Mesenchymal stem cell (in vitro differentiated cells and primary cell): ENCODE results near the gene CD8B2.

Experiments
- DNase-seq: peaks from one replicate; pipeline ENCODE4 v3.0.0-alpha.2; 2013
- H2AFZ ChIP-seq: one replicate; pipeline ENCODE4 v1.6.1; 2013; ENCODE audit warnings: low read depth, mild to moderate bottlenecking, control low read depth, inconsistent platforms, low read length, moderate library complexity
- H2AK5ac ChIP-seq: 2 replicates; pipeline ENCODE4 v1.6.1; 2013; ENCODE audit warnings: low read length, moderate library complexity, mild to moderate bottlenecking, inconsistent platforms; ENCODE audit not compliant: severe bottlenecking
- H2BK120ac ChIP-seq: one replicate; pipeline ENCODE4 v1.6.1; 2013; ENCODE audit warnings: low read depth, mild to moderate bottlenecking, inconsistent platforms, low read length, moderate library complexity
- H2BK12ac ChIP-seq, 2 experiments: one replicate each; pipeline ENCODE4 v1.6.1; 2013; ENCODE audit warnings: inconsistent platforms in 2 of 2, low read length in 2 of 2, mild to moderate bottlenecking in 2 of 2, moderate library complexity in 2 of 2, control low read depth in 1 of 2
- H2BK15ac ChIP-seq: one replicate; pipeline ENCODE4 v1.6.1; 2013; ENCODE audit warnings: mild to moderate bottlenecking, low read depth, inconsistent platforms; ENCODE audit not compliant: poor library complexity, severe bottlenecking
- H2BK5ac ChIP-seq: 2 replicates; pipeline ENCODE4 v1.6.1; 2013; ENCODE audit warnings: low read depth, mild to moderate bottlenecking, low read length, control low read depth, inconsistent platforms; ENCODE audit not compliant: poor library complexity, severe bottlenecking
- H3K14ac ChIP-seq, 2 experiments: one replicate each; pipeline ENCODE4 v1.6.1; 2013; ENCODE audit warnings: inconsistent platforms in 2 of 2, low read length in 2 of 2, control low read depth in 1 of 2, mild to moderate bottlenecking in 1 of 2, moderate library complexity in 1 of 2
- H3K18ac ChIP-seq, 2 experiments: one replicate each; pipeline ENCODE4 v1.6.1; 2013; ENCODE audit warnings: inconsistent platforms in 2 of 2, low read length in 2 of 2, control low read depth in 1 of 2, low read depth in 1 of 2, mild to moderate bottlenecking in 1 of 2
- H3K23ac ChIP-seq, 2 experiments: one replicate each; pipeline ENCODE4 v1.6.1; 2013; ENCODE audit warnings: inconsistent platforms in 2 of 2, low read length in 2 of 2, mild to moderate bottlenecking in 2 of 2, moderate library complexity in 2 of 2, control low read depth in 1 of 2
- H3K27ac ChIP-seq: 2 replicates; pipeline ENCODE4 v1.5.1; 2013; ENCODE audit warnings: mild to moderate bottlenecking, moderate library complexity, low read length, control low read depth, inconsistent platforms; ENCODE audit not compliant: poor library complexity, severe bottlenecking
- H3K27me3 ChIP-seq, 2 experiments: 2 replicates each; pipeline versions ENCODE4 v1.6.1 to v1.7.0; 2013; ENCODE audit warnings: low read length in 2 of 2, mild to moderate bottlenecking in 2 of 2, moderate library complexity in 2 of 2, control low read depth in 1 of 2, inconsistent platforms in 1 of 2; ENCODE audit not compliant: control insufficient read depth in 1 of 2, insufficient read depth in 1 of 2
- H3K36me3 ChIP-seq, 2 experiments: 2 replicates each; pipeline versions ENCODE4 v1.6.1 to v1.7.0; 2013; ENCODE audit warnings: low read length in 2 of 2, control low read depth in 1 of 2, inconsistent platforms in 1 of 2, low read depth in 1 of 2, mild to moderate bottlenecking in 1 of 2; ENCODE audit not compliant: insufficient read depth in 2 of 2, control insufficient read depth in 1 of 2
- H3K4ac ChIP-seq, 2 experiments: one replicate each; pipeline ENCODE4 v1.6.1; 2013; ENCODE audit warnings: inconsistent platforms in 2 of 2, low read length in 2 of 2, mild to moderate bottlenecking in 2 of 2, moderate library complexity in 2 of 2, control low read depth in 1 of 2, low read depth in 1 of 2
- H3K4me1 ChIP-seq: 2 replicates; pipeline ENCODE4 v1.6.1; 2013; ENCODE audit warnings: low read depth, low read length, control low read depth; ENCODE audit not compliant: control insufficient read depth, insufficient read depth
- H3K4me2 ChIP-seq: 2 replicates; pipeline ENCODE4 v1.6.1; 2013; ENCODE audit warnings: low read length, mild to moderate bottlenecking, inconsistent platforms; ENCODE audit not compliant: poor library complexity, severe bottlenecking
- H3K4me3 ChIP-seq, 2 experiments: 2 replicates each; pipeline versions ENCODE4 v1.5.1 to v1.7.0; 2013; ENCODE audit warnings: low read length in 2 of 2, mild to moderate bottlenecking in 2 of 2, control low read depth in 1 of 2, low read depth in 1 of 2; ENCODE audit not compliant: insufficient read depth in 1 of 2
- H3K79me1 ChIP-seq: replicated peaks from 2 replicates; pipeline ENCODE4 v1.6.1; 2013; ENCODE audit warnings: mild to moderate bottlenecking, control low read depth, low read length, inconsistent platforms; ENCODE audit not compliant: poor library complexity, severe bottlenecking
- H3K9ac ChIP-seq: 2 replicates; pipeline ENCODE4 v1.7.0; 2013; ENCODE audit warnings: mild to moderate bottlenecking, low read length, moderate library complexity
- H3K9me3 ChIP-seq: 2 replicates; pipeline ENCODE4 v1.7.0; 2013; ENCODE audit warnings: mild to moderate bottlenecking, low read length; ENCODE audit not compliant: control insufficient read depth
- H4K8ac ChIP-seq: one replicate; pipeline ENCODE4 v1.6.1; 2013; ENCODE audit warnings: inconsistent platforms, mild to moderate bottlenecking, low read length, moderate library complexity
- H4K91ac ChIP-seq: one replicate; pipeline ENCODE4 v1.6.1; 2013; ENCODE audit warnings: mild to moderate bottlenecking, low read length, inconsistent platforms
- WGBS: methylation state at CpG from one replicate; pipeline ENCODE4 v1.1.7; 2013; ENCODE audit warnings: mixed read lengths; 5-methylcytosine and 5-hydroxymethylcytosine counted together

CD8B2 gene

GRCh38 chr2:106516436-106516835 lies 29.3 kb downstream of the CD8B2 start:
- Histone ChIP-seq H3K9me3 (no peaks in the 10 kb centered on the region), H2BK15ac (no peak overlapping the region), H3K79me1 (no peaks in the 10 kb centered on the region), H3K4me3 (no peak overlapping the region), H4K8ac (no peak overlapping the region), H3K27me3 (no peaks in the 10 kb centered on the region), H2BK5ac (no peak overlapping the region), H2BK12ac (no peak overlapping the region), H2BK120ac (no peak overlapping the region), H2AK5ac (no peak overlapping the region), H3K4me2 (no peak overlapping the region), H3K36me3 (no peaks in the 10 kb centered on the region), H3K18ac (no peak overlapping the region), H3K9ac (no peak overlapping the region), H3K4me1 (no peaks in the 10 kb centered on the region), H3K14ac (no peak overlapping the region), H3K4ac (no peak overlapping the region), H2AFZ (no peak overlapping the region), H3K27ac (no peak overlapping the region), H3K23ac (no peak overlapping the region), H4K91ac (no peak overlapping the region)
- no peak for DNase-seq
- 94% methylated on average over 3 of the region's 4 CpGs for WGBS

GRCh38 chr2:106516864-106517263 lies 29.7 kb downstream of the CD8B2 start:
- H3K4me3 ChIP-seq = no peak overlapping the region
- WGBS = 100% methylated on average over 1 of the region's 1 CpG
- no peak overlapping the region for H3K18ac ChIP-seq

GRCh38 chr2:106517329-106517728 lies 30.2 kb downstream of the CD8B2 start:
- Histone ChIP-seq H2BK15ac (no peak overlapping the region), H3K27ac (no peak overlapping the region), H3K4me2 (no peak overlapping the region), H3K36me3 (no peaks in the 10 kb centered on the region), H4K8ac (no peak overlapping the region), H3K23ac (no peak overlapping the region), H3K14ac (no peak overlapping the region), H3K4me1 (no peaks in the 10 kb centered on the region), H3K4me3 (no peak overlapping the region), H3K9me3 (no peaks in the 10 kb centered on the region), H3K79me1 (no peaks in the 10 kb centered on the region), H3K18ac (no peak overlapping the region), H2AFZ (no peak overlapping the region), H2BK5ac (no peak overlapping the region), H3K27me3 (no peaks in the 10 kb centered on the region), H3K4ac (no peak overlapping the region), H2BK12ac (no peak overlapping the region), H4K91ac (no peak overlapping the region), H2BK120ac (no peak overlapping the region), H3K9ac (no peak overlapping the region), H2AK5ac (no peak overlapping the region)
- DNase-seq = no peak
- WGBS = 89% methylated on average over 11 of the region's 11 CpGs

More at GRCh38 chr2:106516864-106517263, 29.7 kb downstream of the CD8B2 start:
- H3K9me3 ChIP-seq = no peaks in the 10 kb centered on the region
- no peak overlapping the region for H2AFZ ChIP-seq
- H3K23ac ChIP-seq = no peak overlapping the region
- no peaks in the 10 kb centered on the region for H3K79me1 ChIP-seq
- no peak overlapping the region for H3K27ac ChIP-seq
- no peak overlapping the region for H3K4me2 ChIP-seq
- no peaks in the 10 kb centered on the region for H3K4me1 ChIP-seq
- H3K9ac ChIP-seq = no peak overlapping the region
- no peak overlapping the region for H2BK120ac ChIP-seq
- H3K4ac ChIP-seq = no peak overlapping the region
- DNase-seq = no peak
- no peak overlapping the region for H2AK5ac ChIP-seq
- H3K14ac ChIP-seq = no peak overlapping the region
- H2BK12ac ChIP-seq = no peak overlapping the region
- H4K8ac ChIP-seq = no peak overlapping the region
- H3K36me3 ChIP-seq = no peaks in the 10 kb centered on the region
- no peak overlapping the region for H2BK15ac ChIP-seq
- H2BK5ac ChIP-seq = no peak overlapping the region
- no peaks in the 10 kb centered on the region for H3K27me3 ChIP-seq
- H4K91ac ChIP-seq = no peak overlapping the region

- 70% methylated on average over 4 of the region's 5 CpGs for WGBS
These were observed 32.6 kb downstream of the CD8B2 start for GRCh38 chr2:106519767-106520166.

More at GRCh38 chr2:106519767-106520166, 32.6 kb downstream of the CD8B2 start:
- H3K9ac ChIP-seq = no peak overlapping the region
- H3K36me3 ChIP-seq = no peaks in the 10 kb centered on the region
- no peaks in the 10 kb centered on the region for H3K79me1 ChIP-seq
- H2BK5ac ChIP-seq = no peak overlapping the region
- H2AK5ac ChIP-seq = no peak overlapping the region
- no peak overlapping the region for H4K91ac ChIP-seq
- H3K23ac ChIP-seq = no peak overlapping the region
- H2BK120ac ChIP-seq = no peak overlapping the region
- H3K27me3 ChIP-seq = no peaks in the 10 kb centered on the region
- H3K4ac ChIP-seq = no peak overlapping the region
- H2AFZ ChIP-seq = no peak overlapping the region
- H3K4me3 ChIP-seq = no peak overlapping the region
- no peak overlapping the region for H3K27ac ChIP-seq
- H3K4me2 ChIP-seq = no peak overlapping the region
- no peak overlapping the region for H2BK12ac ChIP-seq
- H3K18ac ChIP-seq = no peak overlapping the region
- H3K14ac ChIP-seq = no peak overlapping the region
- no peak overlapping the region for H2BK15ac ChIP-seq
- H4K8ac ChIP-seq = no peak overlapping the region
- H3K9me3 ChIP-seq = no peaks in the 10 kb centered on the region
- no peaks in the 10 kb centered on the region for H3K4me1 ChIP-seq
- DNase-seq = no peak
